HG02885 (cell line): ENCODE results near the gene RRP15.
"Not testable (repeated sequence)": the region's sequence is repeated elsewhere in the genome, so short reads cannot be mapped to it uniquely, and the experiment has no call there.

Experiments
- ATAC-seq: cut with Tn5 transposase; IDR thresholded peaks from one replicate; pipeline ENCODE4 v1.9.1; 2021; ENCODE audit warnings: mild to moderate bottlenecking; ENCODE audit not compliant: unreplicated experiment, poor library complexity

RRP15 gene

DNA sequence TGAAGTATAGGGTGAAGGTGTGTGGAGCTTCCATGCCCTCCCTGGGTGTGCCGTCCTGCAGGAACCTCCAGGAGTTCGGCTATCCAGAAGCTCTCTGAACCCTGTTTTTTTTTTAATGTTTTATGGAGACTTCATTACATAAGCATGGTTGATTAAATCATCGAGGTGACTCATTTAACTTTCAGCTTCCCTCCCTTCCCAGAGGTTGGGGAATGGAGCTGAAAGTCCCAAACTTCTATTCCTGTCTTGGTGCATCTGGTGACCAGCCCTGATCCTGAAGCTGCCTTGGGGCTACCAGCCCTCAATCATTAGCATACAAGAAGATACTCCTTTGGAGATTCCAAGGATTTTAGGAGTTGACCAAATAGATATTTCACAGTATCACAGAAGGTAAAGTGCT, 9.5 kb downstream of the RRP15 start:
- ATAC-seq = no peak

DNA sequence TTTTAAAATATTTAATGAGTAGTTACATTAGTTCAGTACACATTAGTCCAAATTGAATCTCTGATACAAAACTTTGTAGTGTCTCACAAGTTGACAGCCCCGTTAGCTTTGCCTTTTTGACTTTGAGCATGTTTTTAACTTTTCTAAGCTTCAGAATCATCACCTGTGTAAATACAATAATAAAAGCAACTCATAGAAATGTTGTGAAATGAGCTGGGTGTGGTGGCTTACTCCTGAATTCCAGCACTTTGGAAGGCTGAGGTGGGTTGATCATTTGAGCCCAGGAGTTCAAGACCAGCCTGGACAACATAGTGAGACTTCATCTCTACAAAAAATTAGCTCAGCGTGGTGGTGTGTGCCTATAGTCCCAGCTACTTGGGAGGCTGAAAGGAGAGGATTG, 11.1 kb downstream of the RRP15 start:
- ATAC-seq = no peak

DNA sequence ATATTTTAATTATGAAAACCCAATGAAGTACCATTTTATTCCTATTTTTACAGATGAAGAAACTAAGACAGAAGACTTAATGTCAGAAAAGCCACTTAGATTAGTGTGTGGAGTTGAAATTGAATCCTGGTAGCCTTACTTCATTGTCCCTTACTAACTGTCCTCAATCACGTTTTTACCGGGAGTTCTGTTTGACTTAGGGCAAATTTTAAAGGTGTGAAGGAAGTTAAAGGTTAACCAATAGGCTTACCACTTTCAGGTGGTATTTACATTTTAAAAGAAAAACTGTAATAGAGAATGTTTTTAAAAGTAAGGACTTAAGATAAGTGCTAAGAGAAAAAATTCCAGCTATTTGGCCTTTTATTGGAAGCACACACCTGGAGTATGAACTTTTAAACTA, 12.4 kb downstream of the RRP15 start:
- no peak for ATAC-seq

DNA sequence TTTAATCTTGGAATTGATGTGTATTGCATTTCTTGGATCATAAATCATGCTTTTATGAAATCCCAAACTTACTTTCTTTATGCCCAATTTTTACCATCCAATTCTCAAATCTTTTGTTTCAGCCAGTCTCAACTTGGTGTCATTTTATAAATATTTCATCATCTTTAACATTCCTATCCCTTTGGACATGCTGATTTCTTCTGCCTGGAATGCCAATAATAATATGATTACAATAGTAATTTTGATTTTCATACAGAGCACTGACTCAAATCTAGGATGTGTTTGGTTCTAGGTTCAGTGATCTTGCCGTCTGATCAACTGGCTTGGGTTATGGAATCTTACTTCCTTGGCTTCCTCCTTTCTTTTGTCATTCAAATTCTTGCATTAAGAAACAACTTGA, 12.8 kb downstream of the RRP15 start:
- ATAC-seq = no peak

DNA sequence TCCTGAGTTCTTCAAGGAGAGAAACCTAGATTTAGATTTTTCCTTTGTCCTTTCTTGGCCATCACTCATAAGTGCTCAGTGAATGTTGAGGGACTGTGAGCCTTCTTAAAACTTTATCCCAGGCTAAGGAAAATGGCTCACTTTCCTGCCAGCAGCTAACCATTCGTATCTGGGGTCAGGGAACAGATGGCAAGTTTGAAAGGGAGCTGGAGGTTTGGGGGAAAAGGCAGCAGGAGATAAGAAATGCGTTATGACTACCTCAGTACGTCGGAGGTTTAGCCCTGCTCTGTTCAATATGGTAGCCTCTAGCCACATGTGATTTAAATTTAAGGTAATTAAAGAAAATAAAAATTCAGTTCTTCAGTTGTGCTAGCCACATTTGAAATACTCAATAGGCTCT, 13.3 kb downstream of the RRP15 start:
- no peak for ATAC-seq

DNA sequence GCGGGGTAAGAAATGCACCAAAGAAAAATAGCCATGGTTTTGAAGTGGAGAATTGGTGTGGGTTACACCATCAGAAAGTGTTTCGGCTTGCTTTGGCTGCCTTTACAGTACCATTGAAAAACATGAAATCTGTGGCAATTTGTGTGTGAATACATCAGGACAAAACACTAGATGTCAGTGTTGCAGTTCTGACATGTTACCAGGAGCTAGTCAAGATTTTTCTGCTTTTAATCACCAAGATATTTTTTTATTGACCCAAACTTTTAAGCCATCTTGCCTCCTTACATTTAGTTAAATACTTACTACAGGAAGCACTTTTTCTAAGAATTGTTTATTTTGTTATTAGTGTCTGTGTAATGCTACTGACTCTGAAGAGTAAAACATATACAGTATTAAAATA, 14.3 kb downstream of the RRP15 start:
- peak; percentile 73 for ATAC-seq

DNA sequence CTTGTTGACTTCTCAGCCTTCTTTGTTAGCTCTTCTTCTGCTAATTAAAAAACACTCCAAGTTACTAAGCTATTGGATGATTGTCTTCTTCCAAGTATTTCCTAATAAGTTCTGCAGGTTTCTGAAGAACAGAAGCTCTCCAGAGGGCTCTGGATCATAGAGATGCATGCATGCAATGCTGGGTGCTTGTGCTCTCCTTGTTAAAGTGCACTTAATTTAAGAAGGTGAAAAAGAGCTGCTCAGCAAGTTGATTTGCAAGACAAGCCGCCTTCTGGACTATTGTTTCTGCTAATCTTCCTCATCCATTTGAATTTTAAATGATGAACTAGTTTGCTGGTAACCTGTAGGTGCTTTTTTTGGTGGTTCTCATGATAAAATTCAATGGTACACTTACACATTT, 16.1 kb downstream of the RRP15 start:
- ATAC-seq = no peak

DNA sequence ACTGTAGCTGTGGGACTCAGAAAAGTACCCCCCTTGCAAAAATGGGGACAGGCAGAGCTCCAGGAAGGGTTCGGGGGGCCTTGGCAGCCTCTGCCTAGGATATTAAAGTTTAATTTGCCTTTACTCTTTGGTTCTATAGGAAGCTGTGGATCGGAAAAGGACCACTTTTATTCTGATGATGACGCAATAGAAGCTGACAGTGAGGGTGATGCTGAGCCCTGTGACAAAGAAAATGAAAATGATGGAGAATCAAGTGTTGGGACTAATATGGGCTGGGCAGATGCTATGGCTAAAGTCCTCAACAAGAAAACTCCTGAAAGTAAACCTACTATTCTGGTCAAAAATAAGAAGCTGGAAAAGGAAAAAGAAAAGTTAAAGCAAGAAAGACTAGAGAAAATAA, 17.1 kb downstream of the RRP15 start:
- ATAC-seq = no peak

DNA sequence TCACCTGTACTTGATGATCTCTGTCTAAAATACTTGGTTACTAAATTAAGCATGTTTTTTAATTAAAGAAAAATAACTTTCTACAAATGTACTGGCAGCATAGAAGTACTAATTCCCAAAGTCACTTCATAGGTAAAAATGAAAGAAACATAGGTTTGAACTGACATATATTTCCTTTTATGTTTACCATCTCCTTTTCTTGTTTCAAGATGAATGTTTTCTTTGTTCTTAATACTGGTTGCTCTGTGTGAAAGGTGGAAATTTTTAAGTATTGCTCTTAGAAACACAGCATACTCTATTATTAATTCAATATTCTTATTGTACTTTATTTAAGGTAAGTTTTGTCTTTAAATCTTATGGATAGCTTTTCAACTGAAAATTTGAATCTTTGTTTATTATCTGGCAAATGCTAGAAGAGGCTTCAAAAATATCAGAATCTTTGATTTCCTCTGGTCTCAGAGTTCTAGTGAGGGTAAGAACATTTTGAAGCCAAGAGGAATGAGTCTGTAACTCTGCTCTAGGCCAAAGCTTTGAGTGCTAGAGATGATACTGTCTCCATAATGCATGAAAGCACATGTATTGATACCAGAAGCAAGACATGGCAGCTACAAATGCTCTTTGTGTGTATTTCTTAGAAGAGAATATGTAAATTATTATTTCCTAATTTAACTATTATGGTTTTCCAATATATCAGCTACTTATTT, 18.2 kb downstream of the RRP15 start:
- ATAC-seq = no peak

DNA sequence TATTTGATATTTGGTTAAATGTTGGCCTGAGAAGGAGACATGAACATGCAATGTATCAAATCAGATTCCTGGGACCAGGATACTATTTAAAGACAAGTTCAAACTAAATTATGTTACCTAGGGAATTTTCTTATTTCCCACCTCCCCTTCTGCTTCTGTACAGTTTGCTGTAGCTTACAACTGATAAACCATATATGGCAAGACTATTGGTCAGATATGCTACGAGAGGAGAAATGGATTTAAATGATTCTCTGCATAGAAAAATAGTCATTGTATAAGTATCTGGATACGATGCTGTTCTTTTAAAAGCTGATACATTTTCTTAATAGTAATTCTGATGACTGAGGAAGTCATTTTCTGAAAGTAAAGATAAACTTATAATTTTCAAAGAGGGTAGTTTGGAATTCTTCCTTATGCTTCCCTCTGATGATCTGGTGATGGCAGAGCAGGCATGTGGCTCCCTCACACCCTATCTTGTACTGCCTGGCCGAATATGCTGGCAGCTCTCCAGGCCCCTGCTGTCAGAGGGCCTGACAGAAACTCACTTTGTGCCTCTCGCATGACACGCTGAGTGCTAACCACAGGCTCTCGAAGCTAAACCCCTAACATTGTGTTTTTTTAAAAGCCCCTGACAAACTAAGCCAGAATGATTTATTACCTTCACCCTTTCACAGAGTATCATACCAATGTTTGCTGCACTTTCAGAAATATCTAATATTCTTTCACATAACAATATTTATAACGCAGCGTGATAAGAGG, 19.4 kb downstream of the RRP15 start:
- ATAC-seq = no peak

DNA sequence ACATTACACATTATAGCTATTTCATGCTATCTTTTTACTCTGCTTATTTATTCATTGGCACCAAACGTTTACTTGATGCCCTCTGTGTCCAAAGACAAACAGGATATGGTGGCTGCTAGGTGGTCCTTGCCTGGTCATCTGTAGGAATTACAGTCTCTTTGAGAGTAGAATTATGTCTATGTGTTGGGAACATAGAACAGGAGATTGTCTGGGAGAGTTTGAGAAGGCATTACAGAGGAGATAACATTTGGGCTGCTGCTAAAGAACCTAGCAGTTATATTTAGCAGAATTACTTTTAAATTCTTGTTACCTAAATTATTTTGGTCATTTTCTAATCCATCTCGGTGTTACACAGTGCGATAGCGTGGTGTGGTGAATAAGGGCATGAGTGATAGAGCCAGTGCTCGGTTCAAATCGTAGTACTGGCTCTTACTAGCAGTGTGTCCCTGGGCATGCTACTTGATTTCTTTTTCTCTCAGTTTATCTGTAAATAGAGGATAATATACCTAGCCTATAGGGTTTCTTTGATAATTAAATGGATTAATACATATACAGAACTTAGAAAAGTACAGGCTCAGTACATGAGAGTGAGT, 20.5 kb downstream of the RRP15 start:
- no peak for ATAC-seq

DNA sequence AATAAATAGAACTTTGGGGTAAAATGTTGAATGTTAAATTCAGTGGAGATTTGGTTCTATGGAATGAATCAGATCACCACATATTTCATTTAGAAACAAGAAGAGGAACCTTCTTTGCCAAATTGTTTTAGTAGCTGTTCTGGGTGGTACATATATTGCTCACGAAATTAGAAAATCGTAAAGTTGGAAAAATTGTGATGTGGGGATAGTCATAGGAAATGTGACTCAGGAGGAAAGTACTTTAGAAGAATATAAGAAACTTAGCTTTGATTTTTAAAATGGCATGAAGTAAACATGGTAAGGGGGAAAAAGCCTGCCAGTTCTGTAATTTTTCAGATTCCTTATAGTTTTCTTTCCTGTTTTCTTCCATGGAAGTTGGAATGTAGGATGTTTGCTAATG, 27.4 kb downstream of the RRP15 start:
- ATAC-seq = no peak

DNA sequence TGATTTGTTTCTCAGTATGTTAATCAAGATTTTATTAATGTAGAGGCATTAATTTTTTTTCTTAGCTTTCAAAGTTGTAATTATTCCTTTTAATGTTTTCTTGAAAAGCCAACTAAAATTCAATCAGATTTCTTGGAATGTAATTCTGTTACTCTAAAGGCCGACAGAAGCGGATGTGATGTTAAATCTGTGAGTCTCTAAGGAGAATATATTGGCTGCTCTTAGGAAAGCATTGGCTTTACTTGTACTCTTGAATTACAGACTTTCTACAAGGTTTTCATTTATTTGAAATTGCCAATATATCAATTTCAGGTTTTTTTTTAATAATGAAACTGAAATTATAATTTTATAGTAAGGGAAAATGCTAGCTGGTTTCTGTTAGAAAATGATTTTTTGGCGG, 29.2 kb downstream of the RRP15 start:
- no peak for ATAC-seq

DNA sequence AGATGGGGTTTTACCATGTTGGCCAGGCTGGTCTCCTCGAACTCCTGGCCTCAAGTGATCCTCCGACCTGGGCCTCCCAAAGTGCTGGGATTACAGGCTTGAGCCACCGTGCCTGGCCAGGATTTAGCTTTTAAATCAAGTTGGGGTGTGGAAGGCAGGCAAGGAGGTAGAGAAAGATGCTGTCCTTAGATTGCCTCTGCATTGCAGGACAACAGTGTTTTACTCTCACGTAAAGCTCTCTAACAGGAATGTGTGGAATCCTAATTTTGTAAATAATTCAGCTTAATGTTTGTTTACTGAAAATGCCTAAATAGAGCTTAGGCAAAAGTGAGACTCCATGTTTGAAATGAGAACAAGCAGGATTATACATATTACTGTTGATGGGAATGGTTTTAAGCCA, 30.5 kb downstream of the RRP15 start:
- ATAC-seq = no peak

DNA sequence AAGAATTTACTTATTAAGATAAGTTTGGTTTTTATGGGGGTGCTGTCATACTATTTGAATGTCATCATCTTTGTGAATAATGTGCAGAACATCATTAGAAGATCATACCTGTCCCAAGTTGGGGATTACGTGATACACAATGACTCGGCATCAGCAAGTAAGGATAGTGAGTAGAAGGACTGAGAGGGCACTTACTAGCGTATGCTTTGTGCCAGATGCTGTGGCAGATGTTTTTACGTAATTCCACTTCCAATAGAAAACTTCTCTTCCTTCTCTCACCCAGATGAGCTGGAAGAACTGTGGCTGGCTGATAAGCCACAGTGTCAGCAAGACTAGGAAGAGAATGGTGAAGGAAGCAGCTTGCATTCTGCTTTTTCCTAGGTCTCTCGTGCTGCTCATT, 32.0 kb downstream of the RRP15 start:
- no peak for ATAC-seq

DNA sequence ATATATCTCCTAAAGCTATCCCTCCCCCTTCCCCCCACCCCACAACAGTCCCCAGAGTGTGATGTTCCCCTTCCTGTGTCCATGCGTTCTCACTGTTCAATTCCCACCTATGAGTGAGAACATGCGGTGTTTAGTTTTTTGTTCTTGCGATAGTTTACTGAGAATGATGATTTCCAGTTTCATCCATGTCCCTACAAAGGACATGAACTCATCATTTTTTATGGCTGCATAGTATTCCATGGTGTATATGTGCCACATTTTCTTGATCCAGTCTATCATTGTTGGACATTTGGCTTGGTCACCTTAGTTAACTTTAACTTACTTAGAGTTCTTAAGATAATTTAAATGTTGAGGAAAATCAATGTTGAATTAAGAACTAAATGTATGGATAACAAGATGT, 35.1 kb downstream of the RRP15 start:
- not testable (repeated sequence) for ATAC-seq

DNA sequence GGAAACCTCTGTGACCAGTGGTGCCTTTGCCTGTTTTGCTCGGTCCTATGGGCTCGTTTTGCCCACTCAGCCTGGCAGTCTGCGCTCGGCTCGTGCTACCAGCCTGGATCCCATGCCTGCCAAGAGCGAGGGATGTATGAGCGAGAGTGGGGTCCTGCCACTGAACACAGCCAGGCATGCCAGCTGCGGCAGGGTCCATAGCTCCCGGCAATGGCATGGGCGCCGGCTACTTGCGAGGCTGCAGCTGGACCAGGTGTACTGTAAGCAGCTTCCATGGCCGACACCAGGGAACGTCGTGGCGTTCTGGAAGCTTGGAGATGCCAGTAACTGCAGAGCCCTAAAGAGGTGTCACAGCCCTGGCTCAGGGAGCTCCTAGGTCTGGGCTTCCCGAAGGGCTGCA, 37.7 kb downstream of the RRP15 start:
- ATAC-seq = no peak

DNA sequence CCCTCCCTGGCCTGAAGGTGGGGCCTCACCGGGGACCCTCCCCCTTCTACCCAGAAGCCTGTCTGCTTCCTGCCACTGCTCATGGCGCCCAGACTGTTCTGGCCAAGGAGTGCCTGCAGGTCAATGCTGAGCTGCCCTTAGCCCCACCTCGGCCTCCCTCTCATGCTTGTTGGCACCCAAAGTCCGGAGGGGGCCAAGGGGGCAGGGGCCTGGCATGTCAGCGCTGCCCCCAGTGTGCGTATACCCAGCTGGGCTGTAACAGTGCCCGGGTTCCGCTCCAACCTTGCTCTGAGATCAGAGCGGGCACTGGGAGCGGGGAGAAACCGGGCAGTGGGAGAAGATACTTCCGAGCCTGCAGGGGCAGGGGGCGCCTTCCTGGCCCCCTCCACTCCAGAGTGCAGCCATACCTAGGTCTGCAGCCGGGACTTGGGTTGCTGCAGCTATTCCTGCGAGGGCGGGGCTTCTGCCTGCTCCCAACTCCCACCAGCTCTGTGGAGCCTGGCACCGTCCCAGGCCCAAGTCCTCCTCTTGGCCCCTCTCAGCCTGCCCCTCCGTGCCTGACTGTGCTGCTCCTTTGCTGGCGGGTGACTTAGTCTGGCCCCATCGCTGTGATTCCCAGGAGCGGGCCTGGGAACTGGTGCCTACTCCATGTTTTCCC, 38.6 kb downstream of the RRP15 start:
- no peak for ATAC-seq

DNA sequence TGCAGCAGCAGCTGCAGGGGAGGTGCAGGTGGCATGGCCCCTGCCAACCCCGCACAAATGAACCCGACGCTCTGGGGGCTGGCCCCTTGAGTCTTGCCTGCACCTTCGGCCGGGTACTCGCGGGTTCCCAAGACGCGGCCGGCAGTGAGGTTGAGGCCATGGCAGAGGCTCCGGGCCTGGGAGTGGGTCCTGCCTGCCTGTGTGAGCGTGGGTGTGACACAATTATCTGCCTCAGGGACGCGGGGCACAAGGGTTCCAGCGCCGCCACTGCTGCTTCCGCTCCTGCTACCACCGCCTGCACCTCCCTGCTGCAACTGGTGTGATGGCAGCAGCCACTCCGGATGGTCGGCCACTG, 39.1 kb downstream of the RRP15 start:
- ATAC-seq = no peak

DNA sequence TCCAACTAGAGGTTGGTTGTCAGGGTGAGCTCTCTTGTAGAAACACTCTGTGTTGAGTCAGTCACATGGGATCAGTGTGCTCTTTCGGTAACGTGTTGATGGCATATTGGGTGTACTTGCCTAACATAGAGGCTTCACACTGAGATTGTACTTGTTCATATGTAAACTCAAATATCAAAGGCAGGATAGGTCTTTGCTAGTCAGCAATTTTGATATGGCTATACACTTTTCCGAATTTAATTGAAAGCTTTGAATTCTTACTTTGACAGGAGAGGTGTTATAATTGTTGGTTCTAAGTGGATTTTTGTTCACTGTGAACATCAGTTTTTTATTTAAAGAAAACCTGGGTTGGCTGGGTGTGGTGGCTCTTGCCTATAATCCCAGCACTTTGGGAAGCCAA, 43.7 kb downstream of the RRP15 start:
- no peak for ATAC-seq

DNA sequence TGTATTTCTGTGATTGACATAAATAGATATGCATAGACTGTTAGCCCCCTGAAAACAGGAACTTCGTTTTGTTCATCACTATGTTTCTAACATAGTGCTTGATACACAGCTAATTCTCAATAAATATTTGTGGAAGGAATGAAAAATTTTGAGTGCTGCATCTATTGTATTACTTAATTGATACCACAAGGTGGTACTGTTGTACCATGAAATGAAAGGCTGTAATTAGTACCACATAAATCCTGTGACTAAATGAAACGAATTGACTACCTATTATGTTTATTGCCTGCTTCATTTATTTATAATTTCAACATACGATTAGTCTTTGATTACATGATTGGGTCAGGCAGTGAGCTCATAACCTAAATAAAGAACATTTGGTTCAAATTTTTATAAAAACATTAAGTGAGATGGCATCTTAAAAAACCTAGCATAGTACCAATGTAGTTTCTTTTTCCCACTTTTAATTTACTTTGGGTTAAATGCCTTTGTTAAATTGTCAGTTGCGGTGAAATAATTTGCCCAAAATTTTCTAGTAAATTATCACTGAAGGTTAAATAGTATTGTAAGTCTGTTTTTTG, 45.0 kb downstream of the RRP15 start:
- ATAC-seq = peak; percentile 69
